Non-pigmented ciliary epithelial cell (primary cell): ENCODE data around the gene CD177.
"Not testable (repeated sequence)": the region's sequence is repeated elsewhere in the genome, so short reads cannot be mapped to it uniquely, and the experiment has no call there.

Source experiments
- DNase-seq: peaks from one replicate; pipeline ENCODE4 v3.0.0-alpha.2; 2010; ENCODE audit warnings: low read depth

The CD177 gene, protein sequence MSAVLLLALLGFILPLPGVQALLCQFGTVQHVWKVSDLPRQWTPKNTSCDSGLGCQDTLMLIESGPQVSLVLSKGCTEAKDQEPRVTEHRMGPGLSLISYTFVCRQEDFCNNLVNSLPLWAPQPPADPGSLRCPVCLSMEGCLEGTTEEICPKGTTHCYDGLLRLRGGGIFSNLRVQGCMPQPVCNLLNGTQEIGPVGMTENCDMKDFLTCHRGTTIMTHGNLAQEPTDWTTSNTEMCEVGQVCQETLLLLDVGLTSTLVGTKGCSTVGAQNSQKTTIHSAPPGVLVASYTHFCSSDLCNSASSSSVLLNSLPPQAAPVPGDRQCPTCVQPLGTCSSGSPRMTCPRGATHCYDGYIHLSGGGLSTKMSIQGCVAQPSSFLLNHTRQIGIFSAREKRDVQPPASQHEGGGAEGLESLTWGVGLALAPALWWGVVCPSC

DNA sequence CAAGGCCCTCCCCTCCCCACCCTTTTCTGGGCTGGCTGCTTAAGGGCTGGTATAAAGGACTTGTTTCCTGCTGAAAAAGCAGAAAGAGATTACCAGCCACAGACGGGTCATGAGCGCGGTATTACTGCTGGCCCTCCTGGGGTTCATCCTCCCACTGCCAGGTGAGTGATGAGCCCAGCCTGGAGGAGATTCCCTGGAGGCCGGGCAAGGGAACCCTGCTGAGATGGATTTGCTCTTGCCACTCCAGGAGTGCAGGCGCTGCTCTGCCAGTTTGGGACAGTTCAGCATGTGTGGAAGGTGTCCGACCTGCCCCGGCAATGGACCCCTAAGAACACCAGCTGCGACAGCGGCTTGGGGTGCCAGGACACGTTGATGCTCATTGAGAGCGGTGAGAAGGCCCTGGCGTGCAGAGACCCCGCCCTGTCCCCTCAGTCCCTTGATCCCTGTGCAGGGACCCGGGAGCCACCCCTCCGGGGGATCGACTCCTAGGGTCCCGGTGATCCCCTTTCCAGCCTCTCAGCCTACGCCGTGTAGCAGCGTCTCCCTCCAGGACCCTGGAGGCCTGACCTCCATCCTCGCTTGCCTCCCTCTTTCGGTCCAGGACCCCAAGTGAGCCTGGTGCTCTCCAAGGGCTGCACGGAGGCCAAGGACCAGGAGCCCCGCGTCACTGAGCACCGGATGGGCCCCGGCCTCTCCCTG is at the start of gene CD177:
Gene CD177, plus strand, starts transcription at position 81 of the 699 bp plus-strand sequence. Its CDS starts 29 bp downstream, at position 110.
- no peak for DNase-seq

DNA sequence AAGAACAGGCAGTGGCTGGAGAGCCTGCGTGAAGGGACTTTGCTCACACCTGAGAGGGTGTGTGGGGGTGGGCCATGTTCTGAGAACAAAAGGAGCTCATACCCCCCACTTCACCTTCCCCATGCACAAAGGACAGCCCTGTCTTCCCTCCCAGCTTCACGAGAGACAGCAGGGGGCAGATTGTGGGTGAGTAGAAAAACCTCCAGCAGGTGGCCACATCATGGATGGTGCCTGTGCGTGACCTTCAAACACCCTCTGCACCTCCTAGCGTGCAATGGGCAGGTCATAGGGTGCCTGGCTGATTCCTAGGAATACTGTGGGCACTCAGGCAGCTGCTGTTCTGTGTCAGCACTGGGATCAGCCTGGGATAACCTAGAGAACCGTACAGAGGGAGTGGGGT is 47.8 kb upstream of the CD177 start:
- no peak for DNase-seq

- no peak for DNase-seq
Measured at GRCh38 chr19:43306097-43306496, 47.4 kb upstream of the CD177 start.

- no peak for DNase-seq
Measured at GRCh38 chr19:43308244-43308815, 45.2 kb upstream of the CD177 start.

DNA sequence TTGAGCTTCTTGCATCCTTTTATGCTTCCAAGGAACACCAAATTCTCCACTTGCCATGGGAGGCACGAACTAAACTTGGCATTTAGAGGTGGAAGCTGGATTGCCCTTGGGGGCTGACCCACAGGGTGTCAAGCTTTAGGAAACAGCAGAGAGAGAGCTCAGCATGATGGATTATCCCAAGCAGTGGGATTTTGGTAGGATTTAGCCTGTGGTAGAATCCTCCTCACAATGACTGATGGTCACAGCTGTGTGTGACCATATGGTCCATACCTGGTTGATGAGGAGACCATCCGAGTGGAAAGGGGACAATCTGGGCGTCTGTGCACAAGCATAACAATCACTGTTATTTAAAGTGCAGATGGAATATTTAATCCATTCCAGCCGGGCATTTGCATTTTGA is 44.0 kb upstream of the CD177 start:
- DNase-seq = no peak

- no peak for DNase-seq
Measured at GRCh38 chr19:43310221-43310620, 43.3 kb upstream of the CD177 start.

GRCh38 chr19:43311256-43311655 is 42.2 kb upstream of the CD177 start:
- DNase-seq = no peak

DNA sequence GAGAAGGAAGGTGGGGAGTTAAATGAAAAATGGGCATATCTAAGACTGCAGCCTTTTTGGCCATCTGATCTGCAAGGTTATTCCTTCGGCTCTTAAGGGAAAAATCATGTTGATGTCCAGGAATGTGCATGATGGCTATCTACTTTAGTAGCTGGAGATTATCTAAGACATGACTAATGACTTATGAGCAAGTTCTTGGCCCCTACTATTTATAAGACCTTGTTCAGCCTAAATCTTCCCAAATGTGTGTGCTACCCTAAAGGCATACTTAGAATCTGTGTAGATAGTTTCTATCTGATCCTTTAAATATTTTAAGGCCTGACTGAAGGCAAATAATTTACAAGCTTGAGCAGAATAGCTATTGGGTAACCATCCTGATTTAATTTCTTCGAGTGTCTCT is 41.8 kb upstream of the CD177 start:
- DNase-seq = no peak

DNA sequence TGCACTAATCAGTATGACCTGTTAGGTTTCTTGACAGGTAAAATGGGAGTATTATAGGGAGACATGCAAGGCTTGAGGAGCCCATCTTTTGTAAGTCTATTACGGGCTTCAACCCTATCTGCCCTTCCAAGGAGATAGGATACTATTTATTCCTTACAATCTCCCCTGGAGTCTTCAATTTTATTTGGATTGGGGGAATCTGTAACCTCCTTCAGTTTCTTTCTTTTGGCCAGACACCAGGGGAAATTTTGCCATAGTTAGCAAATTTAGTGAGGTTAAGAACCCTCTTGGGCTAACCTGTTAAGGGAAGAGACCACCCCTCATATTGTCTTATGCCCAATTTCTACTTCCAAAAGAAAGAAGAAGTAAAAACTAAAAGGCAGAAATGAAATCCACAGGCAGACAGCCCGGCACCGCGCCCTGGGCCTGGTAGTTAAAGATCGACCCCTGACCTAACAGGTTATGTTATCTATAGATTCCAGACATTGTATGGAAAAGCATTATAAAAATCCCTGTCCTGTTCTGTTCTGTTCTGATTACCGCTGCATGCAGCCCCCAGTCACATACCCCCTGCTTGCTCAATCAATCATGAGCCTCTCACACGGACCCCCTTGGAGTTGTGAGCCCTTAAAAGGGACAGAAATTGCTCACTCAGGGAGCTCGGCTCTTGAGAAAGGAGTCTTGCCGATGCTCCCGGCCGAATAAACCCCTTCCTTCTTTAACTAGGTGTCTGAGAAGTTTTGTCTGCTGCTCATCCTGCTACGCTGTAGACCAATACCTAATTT is 39.6 kb upstream of the CD177 start:
- no peak for DNase-seq

GRCh38 chr19:43315851-43316250 is 37.6 kb upstream of the CD177 start:
- no peak for DNase-seq

DNA sequence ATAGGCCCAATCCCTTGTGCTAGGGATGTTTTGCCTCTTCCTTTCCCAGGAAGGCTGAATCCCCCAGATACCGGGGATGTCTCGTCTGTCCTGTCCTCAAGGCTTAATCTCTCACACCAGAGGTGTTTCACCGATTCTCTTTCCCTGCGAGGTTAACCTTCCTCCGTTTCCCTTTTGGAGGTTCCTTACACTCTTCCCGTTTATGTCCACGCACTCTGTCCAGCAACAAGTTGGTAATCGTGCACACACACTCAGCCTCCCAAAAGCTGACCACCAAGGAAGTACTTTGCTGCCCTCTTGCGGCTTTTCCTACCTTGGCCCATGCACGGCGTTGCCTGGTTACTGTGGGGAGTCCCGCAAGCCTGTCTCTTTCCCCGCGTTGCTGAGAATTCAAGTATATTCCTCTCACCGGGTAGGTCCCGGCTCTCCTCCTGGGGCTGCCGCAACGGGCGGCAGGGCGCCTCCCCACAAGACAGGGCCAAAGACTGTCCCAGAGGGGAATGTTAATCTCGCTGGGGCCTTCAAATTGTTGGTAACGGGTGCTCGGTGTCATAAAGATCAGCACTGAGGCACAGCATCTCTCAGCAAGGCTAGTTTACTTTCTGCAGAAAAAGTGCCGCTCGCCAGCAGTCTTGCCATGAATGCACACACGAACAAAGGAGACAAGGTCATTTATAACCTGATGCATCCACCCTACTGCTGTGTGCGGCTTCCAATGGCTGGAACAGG is 36.7 kb upstream of the CD177 start:
- no peak for DNase-seq

DNA sequence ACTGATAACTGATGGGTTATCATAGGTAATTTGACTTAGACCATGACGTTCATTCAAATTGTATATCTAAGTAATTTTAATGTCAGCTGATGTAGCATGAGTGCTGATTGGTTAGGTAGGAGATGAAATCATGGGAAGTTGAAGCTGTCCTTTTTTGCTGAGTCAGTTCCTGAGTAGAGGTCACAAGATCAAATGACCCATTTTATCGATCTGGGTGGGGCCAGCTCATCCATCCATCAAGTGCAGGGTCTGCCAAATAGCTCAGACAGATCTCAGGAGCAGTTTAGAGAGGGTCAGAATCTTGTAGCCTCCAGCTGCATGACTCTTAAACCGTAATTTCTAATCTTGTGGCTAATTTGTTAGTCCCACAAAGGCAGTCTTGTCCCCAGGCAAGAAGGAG is 35.3 kb upstream of the CD177 start:
- DNase-seq = no peak

GRCh38 chr19:43318796-43319314 is 34.6 kb upstream of the CD177 start:
- no peak for DNase-seq

DNA sequence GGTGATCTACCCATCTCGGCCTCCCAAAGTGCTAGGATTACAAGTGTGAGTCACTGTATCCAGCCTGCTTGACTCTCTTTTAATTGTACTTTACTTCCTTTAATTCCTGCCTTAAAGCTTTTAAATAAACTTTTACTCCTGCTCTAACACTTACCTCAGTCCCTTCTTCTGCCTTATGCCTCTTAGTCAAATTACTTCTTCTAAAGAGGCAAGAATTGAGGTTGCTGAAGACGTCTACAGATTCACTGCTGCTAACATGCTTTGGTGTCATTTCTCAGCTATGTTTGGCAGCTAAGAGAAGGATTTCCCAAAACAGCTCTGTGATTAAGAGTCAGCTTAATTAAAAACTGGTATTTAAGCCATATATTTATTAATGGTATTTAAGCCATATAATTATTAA is 32.9 kb upstream of the CD177 start:
- no peak for DNase-seq

- DNase-seq = not testable (repeated sequence)
Measured at GRCh38 chr19:43326761-43327160, 26.7 kb upstream of the CD177 start.

GRCh38 chr19:43328561-43328960 is 24.9 kb upstream of the CD177 start:
- not testable (repeated sequence) for DNase-seq

DNA sequence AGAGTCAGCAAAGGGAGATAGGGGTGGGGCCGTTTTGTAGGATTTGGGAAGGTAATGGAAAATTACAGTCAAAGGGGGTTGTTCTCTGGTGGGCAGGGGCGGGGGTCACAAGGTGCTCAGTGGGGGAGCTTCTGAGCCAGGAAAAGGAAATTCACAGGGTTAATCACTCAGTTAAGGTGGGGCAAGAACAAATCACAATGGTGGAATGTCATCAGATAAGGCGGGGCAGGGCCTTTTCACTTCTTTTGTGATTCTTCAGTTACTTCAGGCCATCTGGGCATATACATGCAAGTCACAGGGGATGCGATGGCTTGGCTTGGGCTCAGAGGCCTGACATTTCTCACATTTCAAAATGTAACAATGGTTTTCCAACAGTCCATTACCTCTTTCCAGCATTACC is 24.4 kb upstream of the CD177 start:
- DNase-seq = not testable (repeated sequence)

DNA sequence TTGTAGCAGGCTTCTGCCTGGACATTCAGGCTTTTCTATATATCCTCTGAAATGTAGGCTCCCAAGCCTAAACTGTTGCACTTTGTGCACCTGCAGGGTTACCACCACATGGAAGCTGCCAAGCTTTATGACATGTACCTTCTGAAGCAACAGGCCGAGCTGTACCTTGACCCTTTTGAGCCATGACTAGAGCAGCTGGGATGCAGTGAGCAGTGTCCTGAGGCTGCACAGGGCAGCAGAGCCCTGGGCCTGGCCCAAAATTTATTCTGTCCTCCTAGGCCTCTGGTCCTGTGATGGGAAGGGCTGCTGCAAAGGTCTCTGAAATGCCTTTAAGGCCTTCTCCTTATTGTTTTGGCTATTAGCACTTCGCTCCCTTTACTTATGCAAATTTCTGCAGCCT is 23.5 kb upstream of the CD177 start:
- DNase-seq = no peak

DNA sequence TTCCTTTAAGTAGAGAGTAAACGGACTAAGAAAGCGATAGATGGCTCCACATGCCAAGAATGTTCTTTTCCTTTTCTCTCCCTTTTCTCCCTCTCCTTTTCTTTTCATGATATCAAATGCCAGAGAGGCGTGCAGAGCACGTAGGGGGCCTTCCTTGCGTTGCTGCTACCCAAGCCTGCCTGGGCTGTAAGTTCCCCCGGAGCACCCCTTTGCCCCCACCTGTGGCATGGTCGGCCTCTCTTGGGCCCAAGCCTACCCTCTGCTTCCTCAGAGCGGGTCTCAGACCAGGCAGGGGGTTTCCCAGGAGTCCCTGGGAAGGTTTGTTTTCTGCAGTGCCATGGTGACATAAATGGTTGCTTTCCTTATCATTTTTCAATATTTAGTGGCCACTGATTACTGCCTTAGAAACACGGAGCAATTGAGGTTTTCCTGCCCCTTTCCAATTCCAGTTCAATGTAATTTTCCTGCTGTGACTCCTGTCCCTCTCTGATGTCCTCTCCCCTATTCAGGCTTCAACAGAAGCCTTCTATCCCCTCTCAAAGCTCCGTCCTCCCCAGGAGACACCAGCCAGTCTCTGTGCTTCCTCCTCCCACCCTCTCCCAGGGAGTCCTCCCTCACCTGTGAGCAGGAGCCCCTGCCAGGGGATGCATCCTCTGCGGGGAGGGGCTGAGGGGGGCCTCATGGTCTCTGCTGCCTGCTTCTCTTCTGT is 22.6 kb upstream of the CD177 start:
- DNase-seq = no peak

DNA sequence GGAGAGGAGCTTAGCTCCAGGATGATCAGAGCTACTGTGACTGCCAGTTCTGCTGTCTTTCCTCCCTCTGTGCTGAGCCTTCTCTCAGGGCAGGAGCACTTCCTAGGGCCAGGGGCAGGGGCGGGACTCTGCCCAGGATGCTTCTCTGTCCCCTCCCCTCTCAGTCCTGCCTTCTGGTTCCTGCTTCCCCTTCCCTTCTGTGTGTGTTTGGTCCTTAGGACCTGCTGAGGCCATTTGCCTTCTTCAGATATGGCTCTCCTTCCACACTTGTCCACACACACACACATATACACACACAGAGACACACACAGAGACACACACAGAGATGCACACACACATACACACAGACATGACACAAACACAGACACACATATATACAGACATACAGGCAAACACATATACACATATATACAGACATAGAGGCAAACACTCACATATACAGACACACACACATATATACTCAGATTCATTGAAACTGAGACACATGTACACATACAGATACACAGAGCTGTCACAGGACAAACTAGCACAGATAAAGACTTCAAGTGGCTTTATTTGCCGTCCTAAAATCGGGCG is 22.0 kb upstream of the CD177 start:
- no peak for DNase-seq
